ENCODE results near the gene RAB6A.

GRCh38 chr11:73801136-73801535 lies 40.3 kb upstream of the RAB6A start:
- TF ChIP-seq POLR2A (IDR thresholded peaks at IDR 0.05; ENCODE audit: low read length) (no peak), GATA1 (IDR thresholded peaks at IDR 0.05; ENCODE audit: low read depth, low read length) (no peak)
